Breast epithelium (tissue), 3 donors: Measurements from ENCODE around the gene CLPX.

Experiments
- CTCF ChIP-seq, 3 donors: fragments of 450-650 bp; IDR thresholded peaks; one replicate each; pipeline ENCODE4 v1.5.1; 2016 to 2017; ENCODE audit warnings: antibody characterized with exemption in 3 of 3, mild to moderate bottlenecking in 3 of 3, moderate library complexity in 3 of 3
- POLR2A ChIP-seq: fragments of 450-650 bp; IDR thresholded peaks from one replicate; pipeline ENCODE4 v1.6.1; 2016; ENCODE audit warnings: antibody characterized with exemption, mild to moderate bottlenecking, moderate library complexity

GRCh38 chr15:65189102-65189740 lies 4.1 kb upstream of the CLPX start:
- TF ChIP-seq CTCF (IDR thresholded peaks at IDR 0.05): peak in 2 of 3 donors; percentile 10 to 52
- TF ChIP-seq POLR2A: no peak
